T-helper 2 cell (primary cell): ENCODE results near the gene AMACR.

Source experiments
- DNase-seq, 5 experiments: peaks; one replicate each; pipeline versions ENCODE4 v3.0.0 to v3.0.0-alpha.2; 2012 to 2022
- total RNA-seq, 2 donors: gene quantifications; one replicate each; lab custom pipeline; 2026; lab: John Stamatoyannopoulos, UW

AMACR gene
- total RNA-seq, result 0 to 0.34 reads per million in 2 donors

GRCh38 chr5:34007621-34008600, at the start of gene AMACR:
AMACR (minus strand) TSS chr5:34008050; CDS start chr5:34008019, 31 bp downstream.
- DNase-seq, result peak; percentile 43 to 92 (median 77)

GRCh38 chr5:34057569-34057968, 49.7 kb upstream of the AMACR start:
- no peak for DNase-seq

- no peak for DNase-seq
Measured at GRCh38 chr5:34057118-34057517, 49.3 kb upstream of the AMACR start.

GRCh38 chr5:34055667-34056066, 47.8 kb upstream of the AMACR start:
- no peak for DNase-seq

GRCh38 chr5:34054400-34054729, 46.5 kb upstream of the AMACR start:
- DNase-seq, result no peak

GRCh38 chr5:34053571-34054399, 45.9 kb upstream of the AMACR start:
- no peak for DNase-seq

GRCh38 chr5:34053133-34053532, 45.3 kb upstream of the AMACR start:
- no peak for DNase-seq

GRCh38 chr5:34051374-34051980, 43.6 kb upstream of the AMACR start:
- no peak for DNase-seq

- DNase-seq, result no peak
Measured at GRCh38 chr5:34047774-34048572, 40.1 kb upstream of the AMACR start.

GRCh38 chr5:34047143-34047542, 39.3 kb upstream of the AMACR start:
- no peak for DNase-seq

- no peak for DNase-seq
Measured at GRCh38 chr5:34045996-34046395, 38.1 kb upstream of the AMACR start.

- DNase-seq, result peak in 1 of 5 experiments; percentile 62
Measured at GRCh38 chr5:34045023-34045422, 37.2 kb upstream of the AMACR start.

GRCh38 chr5:34043099-34043876, 35.4 kb upstream of the AMACR start, which contains the start of gene C1QTNF3:
C1QTNF3 (minus strand) TSS chr5:34043213; CDS start chr5:34043125, 88 bp downstream.
- DNase-seq, result peak in 1 of 5 experiments; percentile 38

- DNase-seq, result no peak
Measured at GRCh38 chr5:34042321-34042720, 34.5 kb upstream of the AMACR start.

- DNase-seq, result no peak
Measured at GRCh38 chr5:34041247-34041972, 33.6 kb upstream of the AMACR start.

GRCh38 chr5:34040472-34040871, 32.6 kb upstream of the AMACR start:
- DNase-seq, result no peak

GRCh38 chr5:34039398-34040157, 31.7 kb upstream of the AMACR start:
- no peak for DNase-seq

GRCh38 chr5:34038838-34039237, 31.0 kb upstream of the AMACR start:
- DNase-seq, result no peak

GRCh38 chr5:34038390-34038789, 30.5 kb upstream of the AMACR start:
- no peak for DNase-seq

- DNase-seq, result no peak
Measured at GRCh38 chr5:34037726-34038125, 29.9 kb upstream of the AMACR start.
